ENCODE data around the gene OTUD5. TPM values are rescaled to one million over a fixed set of nuclear protein-coding genes. Genes with fewer than 3 reads are reported as not detected.

The OTUD5 gene
- total and polyA plus RNA-seq, 2 of the 13 experiments (the other 11 are each of a cell fraction or from before 2014, with no cell fraction given) = 18.4 to 42.2 TPM

DNA sequence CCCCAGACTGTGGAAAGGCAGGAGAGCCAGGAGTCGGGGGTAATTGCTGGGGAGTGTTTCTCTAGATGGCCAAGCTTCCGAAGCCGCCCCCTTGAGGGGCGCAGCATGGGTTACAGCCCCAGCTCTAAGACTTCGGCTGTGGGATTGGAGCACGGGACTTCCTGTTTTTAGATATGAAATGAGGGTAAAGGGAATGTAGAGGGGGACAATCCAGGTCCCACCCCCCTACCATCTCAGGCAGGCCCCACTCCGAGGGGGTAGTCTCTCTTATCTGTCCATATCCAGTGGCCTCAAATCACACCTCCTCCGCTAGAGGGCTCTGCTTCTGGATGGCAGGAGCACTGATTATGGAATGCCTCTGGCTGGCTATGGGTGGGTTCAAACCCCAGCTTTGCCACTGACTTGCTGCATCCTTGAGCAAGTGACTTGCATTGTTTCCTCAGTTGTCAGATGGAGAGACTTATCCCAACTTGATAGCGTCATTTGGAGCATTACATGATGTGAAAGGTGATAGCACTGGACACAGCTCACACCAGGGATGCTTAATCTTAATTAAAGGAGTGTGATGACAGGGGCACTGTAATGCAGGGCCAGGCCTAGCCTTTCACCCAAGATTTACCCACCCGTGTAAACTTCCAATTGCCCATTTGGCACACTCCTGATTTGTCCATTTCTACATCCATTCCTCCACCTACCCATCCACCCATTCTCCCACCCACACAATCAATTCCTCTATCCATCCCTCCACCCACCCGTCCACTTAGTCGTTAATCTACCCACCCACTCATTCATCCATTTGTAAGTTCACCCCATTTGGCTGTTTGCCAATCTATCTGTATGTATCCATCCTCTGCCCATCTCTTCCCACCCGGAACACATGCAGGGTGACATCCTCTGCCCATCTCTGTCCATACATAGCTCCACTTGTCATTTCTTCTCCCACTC is 15.1 kb upstream of the OTUD5 start (continued):
- TF ChIP-seq TERF1 (CRISPR knock-in tag; IDR thresholded peaks at IDR 0.05) = no peak
- TF ChIP-seq ZNF569 (CRISPR knock-in tag; IDR thresholded peaks at IDR 0.05; ENCODE audit: borderline replicate concordance) = no peak
- TF ChIP-seq, protein P1, sequence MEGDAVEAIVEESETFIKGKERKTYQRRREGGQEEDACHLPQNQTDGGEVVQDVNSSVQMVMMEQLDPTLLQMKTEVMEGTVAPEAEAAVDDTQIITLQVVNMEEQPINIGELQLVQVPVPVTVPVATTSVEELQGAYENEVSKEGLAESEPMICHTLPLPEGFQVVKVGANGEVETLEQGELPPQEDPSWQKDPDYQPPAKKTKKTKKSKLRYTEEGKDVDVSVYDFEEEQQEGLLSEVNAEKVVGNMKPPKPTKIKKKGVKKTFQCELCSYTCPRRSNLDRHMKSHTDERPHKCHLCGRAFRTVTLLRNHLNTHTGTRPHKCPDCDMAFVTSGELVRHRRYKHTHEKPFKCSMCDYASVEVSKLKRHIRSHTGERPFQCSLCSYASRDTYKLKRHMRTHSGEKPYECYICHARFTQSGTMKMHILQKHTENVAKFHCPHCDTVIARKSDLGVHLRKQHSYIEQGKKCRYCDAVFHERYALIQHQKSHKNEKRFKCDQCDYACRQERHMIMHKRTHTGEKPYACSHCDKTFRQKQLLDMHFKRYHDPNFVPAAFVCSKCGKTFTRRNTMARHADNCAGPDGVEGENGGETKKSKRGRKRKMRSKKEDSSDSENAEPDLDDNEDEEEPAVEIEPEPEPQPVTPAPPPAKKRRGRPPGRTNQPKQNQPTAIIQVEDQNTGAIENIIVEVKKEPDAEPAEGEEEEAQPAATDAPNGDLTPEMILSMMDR (CRISPR knock-in tag; IDR thresholded peaks at IDR 0.05) = peak; percentile 66
- no peak for TF ChIP-seq ZBTB7B (CRISPR knock-in tag; IDR thresholded peaks at IDR 0.05)
- no peak for TF ChIP-seq SNRNP70 (IDR thresholded peaks at IDR 0.05; ENCODE audit: low read depth, low read length)
- no peak for TF ChIP-seq EZH2 (conservative IDR thresholded peaks at IDR 0.05; ENCODE audit: low read depth, low read length)
- TF ChIP-seq HNF1A (IDR thresholded peaks at IDR 0.05; ENCODE audit: low read depth) = no peak
- no peak for TF ChIP-seq HNF1A (CRISPR knock-in tag; IDR thresholded peaks at IDR 0.05; ENCODE audit: borderline replicate concordance)
- no peak for TF ChIP-seq CHD2 (IDR thresholded peaks at IDR 0.05; ENCODE audit: low read depth, low read length)
- TF ChIP-seq TBX3 (IDR thresholded peaks at IDR 0.05; ENCODE audit: borderline replicate concordance) = no peak
- TF ChIP-seq SNAPC2 (CRISPR knock-in tag; IDR thresholded peaks at IDR 0.05) = no peak
- TF ChIP-seq NR2F6 (IDR thresholded peaks at IDR 0.05) = no peak
- TF ChIP-seq NR2F6 (CRISPR knock-in tag; IDR thresholded peaks at IDR 0.05) = no peak
- TF ChIP-seq, protein P2, sequence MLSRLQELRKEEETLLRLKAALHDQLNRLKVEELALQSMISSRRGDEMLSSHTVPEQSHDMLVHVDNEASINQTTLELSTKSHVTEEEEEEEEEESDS (CRISPR knock-in tag; IDR thresholded peaks at IDR 0.05; ENCODE audit: borderline replicate concordance) = no peak
- TF ChIP-seq KLF16 (CRISPR knock-in tag; IDR thresholded peaks at IDR 0.05) = no peak
- no peak for TF ChIP-seq CCAR2 (optimal IDR thresholded peaks at IDR 0.05; ENCODE audit: low read depth, low read length)
- TF ChIP-seq DPF2 (CRISPR knock-in tag; IDR thresholded peaks at IDR 0.05; ENCODE audit: borderline replicate concordance, low read depth) = no peak
- 0 out of 2 replicates have a peak, but pooled peaks have one; percentile 37 for TF ChIP-seq HOXA5 (CRISPR knock-in tag; IDR thresholded peaks at IDR 0.05)
- no peak for TF ChIP-seq ZNF768 (CRISPR knock-in tag; IDR thresholded peaks at IDR 0.05)
- no peak for TF ChIP-seq GTF3A (CRISPR knock-in tag; conservative IDR thresholded peaks at IDR 0.05)
